Activated gamma-delta T cell (primary cell): ENCODE data around the gene HEXB.
"Not testable (repeated sequence)": the region's sequence is repeated elsewhere in the genome, so short reads cannot be mapped to it uniquely, and the experiment has no call there.

ENCODE experiments used
- DNase-seq: peaks from one replicate; lab custom pipeline; 2025; lab: John Stamatoyannopoulos, UW

HEXB gene

DNA sequence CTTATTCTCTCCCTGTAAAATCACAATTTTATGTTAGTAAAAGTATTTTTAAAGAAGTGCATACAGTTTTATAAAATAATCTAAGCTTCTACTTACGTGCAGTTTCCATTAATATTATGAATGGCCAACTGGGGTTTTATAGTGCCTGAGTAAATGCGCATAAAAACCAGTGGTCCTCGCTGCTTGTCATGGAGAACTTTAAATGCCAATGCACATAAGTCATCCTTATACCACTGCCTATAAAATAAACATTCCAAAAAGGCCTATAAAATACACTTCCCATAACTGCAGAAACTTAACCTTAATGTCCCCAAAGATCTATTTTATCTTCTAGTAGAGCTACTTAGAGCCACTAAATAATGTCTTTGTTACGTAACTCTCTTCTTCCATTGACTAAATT is 53.4 kb downstream of the HEXB start:
- no peak for DNase-seq

DNA sequence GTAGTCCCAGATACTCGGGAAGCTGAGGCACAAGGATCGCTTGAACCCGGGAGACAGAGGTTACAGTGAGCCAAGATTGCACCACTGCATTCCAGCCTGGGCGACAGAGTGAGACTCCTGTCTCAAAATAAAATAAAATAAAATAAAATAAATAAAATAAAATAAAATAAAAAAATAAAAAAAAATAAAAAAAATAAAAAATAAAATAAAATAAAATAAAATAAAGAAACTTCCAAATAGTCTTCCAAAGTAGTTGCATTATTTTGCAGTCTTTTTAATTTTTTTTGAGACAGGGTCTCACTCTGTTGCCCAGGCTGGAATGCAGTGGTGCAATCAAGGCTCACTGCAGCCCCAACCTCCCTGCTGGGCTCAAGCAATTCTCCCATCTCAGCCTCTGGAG is 63.7 kb downstream of the HEXB start:
- not testable (repeated sequence) for DNase-seq

DNA sequence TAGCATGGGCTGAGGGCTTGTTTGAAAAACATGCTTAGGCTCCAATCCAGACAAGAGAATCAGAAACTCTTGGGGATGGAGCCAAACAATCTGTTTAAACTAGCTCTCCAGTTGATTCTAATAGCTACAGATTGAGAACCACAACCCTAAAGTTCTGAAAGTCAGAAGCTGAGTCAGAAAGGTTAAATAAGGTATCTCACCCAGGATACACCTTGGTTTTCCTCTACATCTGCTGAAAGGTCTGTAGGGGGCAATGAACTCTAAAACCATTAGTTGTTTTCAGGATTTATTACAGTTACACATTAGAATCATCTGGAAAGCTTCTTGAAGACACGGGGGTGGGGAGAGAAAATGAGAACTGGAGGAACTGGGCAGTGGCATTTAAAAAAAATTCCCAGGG is 76.2 kb downstream of the HEXB start:
- no peak for DNase-seq

DNA sequence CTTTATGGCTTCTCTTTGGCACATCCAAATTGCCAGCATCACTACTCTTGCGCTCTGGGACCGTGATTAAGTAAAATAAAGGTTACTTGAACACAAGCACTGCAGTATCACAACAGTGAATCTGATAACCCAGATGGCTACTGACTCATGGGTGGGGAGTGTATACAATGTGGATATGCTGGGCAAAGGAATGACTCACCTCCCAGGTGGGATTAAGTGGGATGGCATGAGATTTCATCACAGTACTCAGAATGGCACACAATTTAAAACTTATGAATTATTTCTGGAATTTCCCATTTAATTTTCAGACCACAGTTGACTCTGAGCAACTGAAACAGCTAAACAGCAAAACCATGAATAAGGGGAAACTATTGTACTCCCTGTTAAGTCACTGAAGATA is 77.6 kb downstream of the HEXB start:
- no peak for DNase-seq

DNA sequence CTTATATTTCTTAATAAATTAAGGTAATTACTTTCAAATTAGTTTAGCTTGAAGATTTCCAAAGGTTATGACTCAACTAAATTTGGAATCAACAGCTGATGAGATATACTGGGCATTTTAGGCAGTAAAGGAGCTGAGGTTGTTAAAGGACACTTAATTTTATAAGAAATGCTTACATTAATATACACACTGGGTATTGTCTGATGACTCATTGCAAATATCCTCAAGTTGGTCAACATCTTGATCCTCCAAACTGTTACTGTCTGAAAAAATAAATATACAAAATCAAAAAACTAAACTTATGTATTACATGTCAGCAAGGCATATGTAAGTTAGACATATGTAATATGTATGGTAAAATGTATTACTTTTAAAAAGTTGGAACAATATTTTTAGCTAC is 78.5 kb downstream of the HEXB start:
- no peak for DNase-seq

DNA sequence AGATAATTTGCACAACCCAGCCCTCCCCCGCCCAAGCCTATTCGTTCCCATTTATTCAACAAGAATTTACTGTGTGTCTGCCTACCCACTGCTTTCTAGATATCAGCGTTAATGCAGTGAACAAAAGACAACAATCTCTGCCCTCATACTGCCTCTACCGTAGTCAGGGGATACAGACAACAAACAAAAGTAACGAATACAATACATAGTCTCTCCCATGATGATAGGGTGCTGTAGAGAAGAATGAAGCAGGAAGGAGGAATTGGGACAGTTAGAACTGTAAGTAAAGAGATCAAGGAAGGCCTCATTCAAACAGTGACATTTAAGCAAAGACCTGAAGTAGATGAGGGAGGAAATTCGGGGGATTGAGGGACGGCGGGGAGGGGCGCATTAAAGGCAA is 80.2 kb downstream of the HEXB start:
- no peak for DNase-seq

DNA sequence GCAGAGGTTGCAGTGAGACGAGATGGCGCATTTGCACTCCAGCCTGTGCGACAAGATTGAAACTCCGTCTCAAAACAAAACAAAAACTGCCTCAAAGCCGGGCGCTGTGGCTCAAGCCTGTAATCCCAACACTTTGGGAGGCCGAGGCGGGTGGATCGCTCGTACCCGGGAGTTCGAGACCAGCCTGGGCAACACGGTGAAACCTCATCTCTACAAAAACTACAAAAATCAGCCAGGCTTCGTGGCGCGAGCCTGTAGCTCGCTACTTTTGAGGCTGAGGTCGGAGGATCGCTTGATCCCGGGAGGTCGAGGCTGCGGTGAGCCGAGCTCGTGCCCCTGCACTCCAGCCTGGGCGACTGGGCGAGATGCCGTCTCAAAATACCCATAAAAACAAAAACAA is 80.9 kb downstream of the HEXB start:
- DNase-seq: no peak

DNA sequence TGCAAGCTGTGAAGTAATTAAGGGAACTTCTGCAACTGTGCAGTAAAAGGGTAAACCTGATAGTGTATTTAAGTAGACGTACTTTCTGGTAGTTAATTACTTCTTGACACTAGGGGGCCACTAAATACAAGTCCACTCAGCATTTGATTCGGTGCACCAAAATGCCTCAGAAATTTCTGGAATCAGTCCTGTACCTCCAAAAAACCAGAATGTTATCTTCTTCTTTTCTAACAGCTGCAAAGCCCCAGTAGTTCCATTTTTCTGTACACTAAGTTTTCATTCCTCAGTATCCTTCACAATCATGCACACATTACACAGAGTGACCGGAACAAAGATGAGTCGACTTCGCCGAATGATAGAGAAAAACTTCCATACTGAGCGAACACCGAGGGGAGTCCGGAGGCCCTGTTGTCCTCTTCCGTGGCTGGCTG is 81.4 kb downstream of the HEXB start:
- DNase-seq: no peak

DNA sequence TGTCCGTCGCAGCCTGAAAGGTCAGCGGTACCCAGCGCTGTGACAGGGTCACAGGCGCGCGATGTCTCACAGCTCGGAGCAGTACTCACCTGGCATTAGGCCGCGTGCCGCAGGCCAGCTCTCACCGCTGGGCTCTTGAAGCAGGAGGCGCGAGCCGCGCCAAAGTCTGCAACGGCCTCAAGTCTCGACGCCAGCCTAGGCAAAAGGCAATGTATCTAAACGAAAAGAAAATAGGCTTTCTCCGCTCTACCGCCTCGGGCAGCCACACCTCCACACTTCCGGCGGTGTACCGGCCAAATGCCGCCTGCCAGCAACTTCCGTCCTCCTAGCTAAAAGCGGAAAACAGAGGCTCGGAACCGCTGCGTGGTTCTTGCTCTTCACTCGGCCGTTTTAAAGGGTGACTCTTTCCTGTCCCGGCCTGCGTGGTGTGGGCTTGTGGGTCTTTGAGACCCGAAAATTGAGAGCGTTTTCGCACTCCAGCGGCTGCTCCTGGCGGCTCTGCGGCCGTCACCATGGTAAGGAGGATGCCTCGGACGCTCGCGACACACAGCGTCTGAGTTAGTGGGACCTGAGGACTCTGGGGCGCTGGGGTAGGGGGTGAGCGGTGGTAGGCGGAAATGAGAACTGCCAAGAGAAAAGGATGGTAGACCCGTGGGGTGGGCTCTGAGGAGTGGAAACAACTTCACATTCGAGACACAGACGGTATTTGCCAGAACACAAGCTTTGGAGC is 82.0 kb downstream of the HEXB start, which contains the start of the genes GFM2 and NSA2:
GFM2 (minus strand) TSS at position 269 of the 730 bp plus-strand sequence. CDS start 3,375 bp downstream, outside the sequence.
NSA2 (plus strand) TSS at position 401 of the 730 bp plus-strand sequence; CDS start at position 513, 112 bp downstream.
- DNase-seq: peak; percentile 78

DNA sequence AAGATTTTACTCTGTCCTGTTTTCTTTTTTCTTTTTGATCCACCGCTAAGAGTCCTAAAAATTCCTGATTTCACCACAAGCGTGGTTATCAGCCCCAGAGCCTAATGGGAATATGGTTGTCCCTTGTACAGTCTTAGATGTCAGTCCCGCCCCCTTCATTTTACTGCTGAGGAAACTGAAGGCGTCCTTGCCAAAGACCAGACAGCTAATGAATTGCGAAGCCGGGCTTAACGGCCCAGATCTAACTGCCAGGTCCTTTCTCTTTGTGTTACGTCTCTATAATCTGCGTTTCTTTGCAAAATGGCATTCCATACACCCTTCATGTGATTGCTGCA is 82.5 kb downstream of the HEXB start:
- DNase-seq: no peak
